Measurements from ENCODE around the gene PACRGL.

Gene PACRGL

DNA sequence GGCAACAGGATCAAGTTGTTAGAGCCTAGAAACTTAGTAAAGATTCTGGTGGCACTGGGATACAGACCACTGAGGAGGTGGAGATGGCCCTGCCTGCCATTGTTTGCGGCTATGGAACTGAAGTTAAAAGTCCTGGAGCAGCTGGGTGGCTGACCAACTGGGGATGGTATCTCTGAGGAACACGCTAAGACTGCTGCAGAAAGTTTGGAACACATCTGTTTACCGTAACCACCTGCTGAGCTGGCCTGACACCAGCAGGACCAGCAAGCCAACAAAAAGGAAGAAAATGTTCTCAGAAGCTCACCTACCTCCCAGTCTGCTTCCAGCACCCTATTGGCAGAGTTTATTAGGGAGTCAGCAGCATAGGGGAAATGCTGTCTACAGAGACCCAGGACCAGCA is 17.4 kb upstream of the PACRGL start:
- DNase-seq (ENCODE audit: extremely low spot score), result no peak
- ChIA-PET CTCF (no interaction called here), POLR2A (no interaction called here)
- TF ChIP-seq LEF1 (IDR thresholded peaks at IDR 0.05; ENCODE audit: borderline replicate concordance), result no peak
- TF ChIP-seq SUZ12 (IDR thresholded peaks at IDR 0.05), result no peak
- no peak for TF ChIP-seq TARDBP (IDR thresholded peaks at IDR 0.05)
- no peak for TF ChIP-seq BHLHE40 (IDR thresholded peaks at IDR 0.05; ENCODE audit: borderline replicate concordance)
- TF ChIP-seq ELF4 (IDR thresholded peaks at IDR 0.05), result no peak
- no peak for TF ChIP-seq FOXK2 (IDR thresholded peaks at IDR 0.05)
- TF ChIP-seq HDGF (IDR thresholded peaks at IDR 0.05; ENCODE audit: borderline replicate concordance), result no peak
- TF ChIP-seq ZNF384 (IDR thresholded peaks at IDR 0.05), result no peak
- no peak for TF ChIP-seq NFRKB (IDR thresholded peaks at IDR 0.05)
- TF ChIP-seq ARNT (IDR thresholded peaks at IDR 0.05), result no peak
- no peak for TF ChIP-seq SP1 (IDR thresholded peaks at IDR 0.05)
- TF ChIP-seq FOXA1 (IDR thresholded peaks at IDR 0.05), result no peak
- TF ChIP-seq FOXM1 (IDR thresholded peaks at IDR 0.05; ENCODE audit: borderline replicate concordance), result no peak
- no peak for TF ChIP-seq L3MBTL2 (conservative IDR thresholded peaks at IDR 0.05)
- no peak for TF ChIP-seq CTBP1 (IDR thresholded peaks at IDR 0.05; ENCODE audit: borderline replicate concordance)
- TF ChIP-seq PKNOX1 (IDR thresholded peaks at IDR 0.05), result no peak

GRCh38 chr4:20683766-20684165 is 16.5 kb upstream of the PACRGL start:
- POLR2A ChIA-PET, result no interaction called here
- TF ChIP-seq LEF1 (IDR thresholded peaks at IDR 0.05; ENCODE audit: borderline replicate concordance), result no peak
- TF ChIP-seq ELF4 (IDR thresholded peaks at IDR 0.05), result no peak
- no peak for TF ChIP-seq TARDBP (IDR thresholded peaks at IDR 0.05)
- TF ChIP-seq NFRKB (IDR thresholded peaks at IDR 0.05), result no peak
- no peak for TF ChIP-seq FOXM1 (IDR thresholded peaks at IDR 0.05; ENCODE audit: borderline replicate concordance)
- TF ChIP-seq ZNF384 (IDR thresholded peaks at IDR 0.05), result no peak
- no peak for TF ChIP-seq SUZ12 (IDR thresholded peaks at IDR 0.05)
- no peak for TF ChIP-seq FOXK2 (IDR thresholded peaks at IDR 0.05)
- no peak for TF ChIP-seq ARNT (IDR thresholded peaks at IDR 0.05)
- CTCF ChIA-PET, result no interaction called here

DNA sequence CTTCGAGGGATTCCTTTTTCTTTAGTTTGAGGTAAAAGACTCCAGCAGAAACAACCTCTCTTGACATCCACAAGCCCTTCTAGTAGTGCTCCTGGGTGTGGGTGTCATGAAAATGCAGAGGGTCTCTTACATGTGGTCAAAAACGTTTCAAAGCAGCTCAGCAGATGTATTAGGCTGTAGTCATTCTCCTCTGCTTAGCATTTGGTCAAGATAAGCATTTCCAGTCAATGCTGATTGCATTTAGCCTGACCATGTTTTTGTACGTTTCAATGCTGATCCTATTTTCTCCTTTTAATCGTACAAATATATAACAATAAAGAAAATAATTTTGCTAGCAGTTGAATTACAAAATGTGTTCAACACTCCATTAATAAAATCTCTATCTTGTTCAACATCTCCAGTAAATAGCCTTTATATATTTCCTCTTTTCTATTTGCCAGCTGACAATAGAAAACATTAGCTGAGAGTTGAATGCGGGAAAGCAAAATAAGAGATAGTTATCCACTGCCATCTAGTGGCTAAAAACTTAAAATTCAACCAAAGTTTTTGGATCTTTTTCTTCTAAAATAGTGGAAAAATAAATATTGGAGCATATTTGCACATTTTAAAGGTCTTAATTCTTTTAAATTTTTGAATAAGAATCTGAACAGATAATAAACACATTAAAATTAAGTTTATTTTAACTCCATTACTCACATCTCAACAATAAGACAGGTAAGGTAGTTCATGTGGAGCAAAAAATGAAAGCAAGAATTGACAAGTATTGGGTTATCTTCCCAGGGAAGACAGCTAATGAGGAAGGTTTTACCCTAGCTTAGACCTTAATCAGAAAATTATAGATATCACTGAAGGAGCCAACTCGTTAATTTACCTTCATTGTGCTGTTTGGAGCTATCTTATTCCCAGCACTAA is 15.2 kb upstream of the PACRGL start:
- POLR2A ChIA-PET, result no interaction called here
- peak; percentile 8 for DNase-seq (ENCODE audit: extremely low spot score)
- TF ChIP-seq ZNF384 (IDR thresholded peaks at IDR 0.05), result no peak
- no peak for TF ChIP-seq CTBP1 (IDR thresholded peaks at IDR 0.05; ENCODE audit: borderline replicate concordance)
- no peak for TF ChIP-seq NFRKB (IDR thresholded peaks at IDR 0.05)
- TF ChIP-seq FOXM1 (IDR thresholded peaks at IDR 0.05; ENCODE audit: borderline replicate concordance), result no peak
- TF ChIP-seq BHLHE40 (IDR thresholded peaks at IDR 0.05; ENCODE audit: borderline replicate concordance), result no peak
- no peak for TF ChIP-seq L3MBTL2 (conservative IDR thresholded peaks at IDR 0.05)
- no peak for TF ChIP-seq FOXK2 (IDR thresholded peaks at IDR 0.05)
- TF ChIP-seq SUZ12 (IDR thresholded peaks at IDR 0.05), result no peak
- no peak for TF ChIP-seq ELF4 (IDR thresholded peaks at IDR 0.05)
- no peak for TF ChIP-seq FOXA1 (IDR thresholded peaks at IDR 0.05)
- TF ChIP-seq SP1 (IDR thresholded peaks at IDR 0.05), result no peak
- no peak for TF ChIP-seq ARNT (IDR thresholded peaks at IDR 0.05)
- CTCF ChIA-PET, result interaction anchor here (0.8 kb wide), 1 partner anchor 48 kb away, joined by 3 read pairs; no protein-coding TSS in a partner anchor

More at GRCh38 chr4:20683766-20684165, 16.5 kb upstream of the PACRGL start:
- DNase-seq (ENCODE audit: extremely low spot score), result no peak

DNA sequence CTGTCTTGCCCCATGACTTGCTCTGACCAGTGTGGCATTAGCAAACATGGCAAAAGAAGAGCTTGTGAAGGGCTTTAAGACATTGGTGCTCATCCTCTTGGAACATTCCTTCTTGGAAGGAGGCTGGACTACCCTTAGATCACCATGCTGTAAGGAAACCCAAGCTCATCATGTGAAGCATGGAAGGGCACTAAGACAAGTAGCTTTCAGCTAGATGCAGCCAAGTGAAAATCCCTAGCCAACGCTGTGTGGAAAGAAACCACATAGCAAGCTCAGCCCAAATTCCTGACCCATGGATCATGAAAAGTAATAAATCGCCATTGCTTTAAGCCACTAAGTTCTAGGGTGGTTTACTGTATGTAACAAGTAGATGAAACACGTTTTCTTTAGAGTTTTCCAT is 12.4 kb upstream of the PACRGL start:
- POLR2A ChIA-PET, result no interaction called here
- TF ChIP-seq BHLHE40 (IDR thresholded peaks at IDR 0.05; ENCODE audit: borderline replicate concordance), result no peak
- no peak for TF ChIP-seq ARNT (IDR thresholded peaks at IDR 0.05)
- no peak for TF ChIP-seq SP1 (IDR thresholded peaks at IDR 0.05)
- TF ChIP-seq CTBP1 (IDR thresholded peaks at IDR 0.05; ENCODE audit: borderline replicate concordance), result no peak
- no peak for TF ChIP-seq ELF4 (IDR thresholded peaks at IDR 0.05)
- TF ChIP-seq TARDBP (IDR thresholded peaks at IDR 0.05), result no peak
- TF ChIP-seq HDGF (IDR thresholded peaks at IDR 0.05; ENCODE audit: borderline replicate concordance), result no peak
- no peak for TF ChIP-seq NFRKB (IDR thresholded peaks at IDR 0.05)
- TF ChIP-seq SUZ12 (IDR thresholded peaks at IDR 0.05), result no peak
- no peak for TF ChIP-seq FOXA1 (IDR thresholded peaks at IDR 0.05)
- no peak for TF ChIP-seq LEF1 (IDR thresholded peaks at IDR 0.05; ENCODE audit: borderline replicate concordance)
- TF ChIP-seq FOXM1 (IDR thresholded peaks at IDR 0.05; ENCODE audit: borderline replicate concordance), result no peak
- TF ChIP-seq L3MBTL2 (conservative IDR thresholded peaks at IDR 0.05), result no peak
- no peak for TF ChIP-seq PKNOX1 (IDR thresholded peaks at IDR 0.05)
- TF ChIP-seq ZNF384 (IDR thresholded peaks at IDR 0.05), result no peak
- TF ChIP-seq FOXK2 (IDR thresholded peaks at IDR 0.05), result no peak
- CTCF ChIA-PET, result no interaction called here

DNA sequence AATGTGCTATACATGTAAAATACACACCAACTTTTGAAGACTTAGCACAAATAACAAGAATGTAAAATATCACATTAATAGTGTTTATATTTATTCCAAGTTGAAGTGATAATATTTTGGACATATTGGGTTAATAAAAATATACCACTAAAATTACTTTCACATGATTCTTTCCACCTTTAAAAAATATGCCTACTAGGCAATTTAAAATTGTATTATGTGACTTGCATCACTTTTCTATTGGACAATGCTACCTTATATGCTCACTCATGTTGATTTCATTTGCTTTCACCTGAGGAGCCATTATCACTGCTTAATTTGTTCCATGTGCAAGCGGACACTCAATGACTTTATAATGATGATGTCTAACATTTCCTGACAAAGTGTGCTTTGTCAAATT is 3.4 kb upstream of the PACRGL start:
- CTCF ChIA-PET, result no interaction called here

More for the DNA sequence above, 12.4 kb upstream of the PACRGL start:
- DNase-seq (ENCODE audit: extremely low spot score), result no peak

More for the DNA sequence above, 3.4 kb upstream of the PACRGL start:
- TF ChIP-seq L3MBTL2 (conservative IDR thresholded peaks at IDR 0.05), result no peak
- TF ChIP-seq PKNOX1 (IDR thresholded peaks at IDR 0.05), result no peak
- no peak for TF ChIP-seq LEF1 (IDR thresholded peaks at IDR 0.05; ENCODE audit: borderline replicate concordance)
- TF ChIP-seq FOXM1 (IDR thresholded peaks at IDR 0.05; ENCODE audit: borderline replicate concordance), result no peak
- no peak for TF ChIP-seq SUZ12 (IDR thresholded peaks at IDR 0.05)
- TF ChIP-seq HDGF (IDR thresholded peaks at IDR 0.05; ENCODE audit: borderline replicate concordance), result no peak
- TF ChIP-seq FOXA1 (IDR thresholded peaks at IDR 0.05), result no peak
- TF ChIP-seq CTBP1 (IDR thresholded peaks at IDR 0.05; ENCODE audit: borderline replicate concordance), result no peak
- TF ChIP-seq NFRKB (IDR thresholded peaks at IDR 0.05), result no peak
- no peak for TF ChIP-seq FOXK2 (IDR thresholded peaks at IDR 0.05)
- no peak for TF ChIP-seq ELF4 (IDR thresholded peaks at IDR 0.05)
- no peak for TF ChIP-seq BHLHE40 (IDR thresholded peaks at IDR 0.05; ENCODE audit: borderline replicate concordance)
- no peak for TF ChIP-seq ARNT (IDR thresholded peaks at IDR 0.05)
- TF ChIP-seq ZNF384 (IDR thresholded peaks at IDR 0.05), result no peak
- no peak for TF ChIP-seq SP1 (IDR thresholded peaks at IDR 0.05)
- no peak for TF ChIP-seq TARDBP (IDR thresholded peaks at IDR 0.05)
- no peak for DNase-seq (ENCODE audit: extremely low spot score)
- POLR2A ChIA-PET, result no interaction called here

Data from HEK293T (cell line).